Body of pancreas (tissue), 4 donors: Measurements from ENCODE around the gene PPP4R4.

ENCODE experiments used
- POLR2A ChIP-seq, 3 donors: fragments of 450-650 bp; IDR thresholded peaks; one replicate each; pipeline ENCODE4 v1.6.1; 2016; ENCODE audit warnings: antibody characterized with exemption in 3 of 3, mild to moderate bottlenecking in 2 of 3
- TF ChIP-seq, protein P1 (sequence below), 7 experiments: fragments of 450-650 bp in 4 of 7; fragments of 200-600 bp in 3 of 7; sonication (generic) in 3 of 7; IDR thresholded peaks; one replicate each; pipeline ENCODE4 v1.5.1; 2016 to 2019; ENCODE audit warnings: antibody characterized with exemption in 7 of 7

DNA sequence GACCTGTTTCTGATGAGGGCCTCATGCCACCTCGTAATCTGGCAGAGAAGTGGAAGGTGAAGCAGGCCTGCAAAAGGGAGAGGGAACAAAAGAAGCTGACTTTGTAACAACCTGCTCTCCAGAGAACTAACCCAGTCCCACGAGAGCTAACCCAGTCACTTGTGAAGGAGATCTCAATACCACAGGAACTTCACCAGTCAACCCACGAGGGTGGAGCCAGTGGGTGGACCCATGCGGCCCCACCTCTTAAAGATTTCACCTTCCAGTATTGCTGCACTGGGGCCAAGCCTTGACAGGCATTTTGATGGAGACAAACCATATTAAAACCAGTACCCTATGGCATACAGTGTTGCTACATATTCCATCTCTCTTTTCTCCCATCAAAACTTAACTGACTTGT lies 63.9 kb downstream of the PPP4R4 start:
- no peak for TF ChIP-seq POLR2A (IDR thresholded peaks at IDR 0.05)
- TF ChIP-seq, protein P1, sequence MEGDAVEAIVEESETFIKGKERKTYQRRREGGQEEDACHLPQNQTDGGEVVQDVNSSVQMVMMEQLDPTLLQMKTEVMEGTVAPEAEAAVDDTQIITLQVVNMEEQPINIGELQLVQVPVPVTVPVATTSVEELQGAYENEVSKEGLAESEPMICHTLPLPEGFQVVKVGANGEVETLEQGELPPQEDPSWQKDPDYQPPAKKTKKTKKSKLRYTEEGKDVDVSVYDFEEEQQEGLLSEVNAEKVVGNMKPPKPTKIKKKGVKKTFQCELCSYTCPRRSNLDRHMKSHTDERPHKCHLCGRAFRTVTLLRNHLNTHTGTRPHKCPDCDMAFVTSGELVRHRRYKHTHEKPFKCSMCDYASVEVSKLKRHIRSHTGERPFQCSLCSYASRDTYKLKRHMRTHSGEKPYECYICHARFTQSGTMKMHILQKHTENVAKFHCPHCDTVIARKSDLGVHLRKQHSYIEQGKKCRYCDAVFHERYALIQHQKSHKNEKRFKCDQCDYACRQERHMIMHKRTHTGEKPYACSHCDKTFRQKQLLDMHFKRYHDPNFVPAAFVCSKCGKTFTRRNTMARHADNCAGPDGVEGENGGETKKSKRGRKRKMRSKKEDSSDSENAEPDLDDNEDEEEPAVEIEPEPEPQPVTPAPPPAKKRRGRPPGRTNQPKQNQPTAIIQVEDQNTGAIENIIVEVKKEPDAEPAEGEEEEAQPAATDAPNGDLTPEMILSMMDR (IDR thresholded peaks at IDR 0.05): no peak
